ENCODE data around the gene FAM187B. TPM values are rescaled to one million over a fixed set of nuclear protein-coding genes. Genes with fewer than 3 reads are reported as not detected.

Gene FAM187B
- total RNA-seq, 1 experiment from 2014 or later = not detected

- CTCF ChIA-PET = no interaction called here
Measured at GRCh38 chr19:35219008-35219407, 9.5 kb downstream of the FAM187B start.

GRCh38 chr19:35217649-35217990 is 10.9 kb downstream of the FAM187B start:
- CTCF ChIA-PET = interaction anchor here (0.6 to 2.1 kb wide), 3 partner anchors 63 to 151 kb away, joined by 6 to 16 read pairs (median 9); partner anchors contain the start of gene FXYD5
- H3K4me3 Mint-ChIP-seq (ENCODE audit: low read depth, unreplicated experiment) = no peak overlapping the region
- intact Hi-C loops (cut with micrococcal nuclease; ENCODE audit: unreplicated experiment) = loop anchor here (5.0 to 10.0 kb wide), 2 partner anchors 55 to 153 kb away; no protein-coding TSS in a partner anchor

More at GRCh38 chr19:35219008-35219407, 9.5 kb downstream of the FAM187B start:
- Mint-ChIP-seq H3K4me3 (ENCODE audit: low read depth, unreplicated experiment) (no peak overlapping the region), H3K9me3 (ENCODE audit: low read depth, unreplicated experiment) (peaks cover 4% of the 10 kb centered on the region), H3K27me3 (ENCODE audit: unreplicated experiment) (no peaks in the 10 kb centered on the region), H3K27ac (ENCODE audit: unreplicated experiment) (no peak overlapping the region), H3K4me1 (ENCODE audit: low read depth, unreplicated experiment) (peaks cover 18% of the 10 kb centered on the region), H3K36me3 (ENCODE audit: insufficient read depth, unreplicated experiment) (peaks cover 3% of the 10 kb centered on the region)
- intact Hi-C loops (cut with micrococcal nuclease; ENCODE audit: unreplicated experiment) = loop anchor here (5.0 to 10.0 kb wide), 2 partner anchors 57 to 154 kb away; no protein-coding TSS in a partner anchor
- TF ChIP-seq CTCF (IDR thresholded peaks at IDR 0.05; ENCODE audit: unreplicated experiment) = no peak
- DNase-seq = no peak
- BruUV-seq (replicated peaks) = no TSS peak

GRCh38 chr19:35216833-35217648 is 11.5 kb downstream of the FAM187B start:
- CTCF ChIA-PET = interaction anchor here (0.5 to 2.1 kb wide), 5 partner anchors 17 to 260 kb away, joined by 3 to 16 read pairs (median 6); partner anchors contain the start of gene FXYD5
- DNase-seq = peak; percentile 66
- H3K4me1 Mint-ChIP-seq (ENCODE audit: low read depth, unreplicated experiment) = peaks cover 37% of the 10 kb centered on the region

More at GRCh38 chr19:35217649-35217990, 10.9 kb downstream of the FAM187B start:
- no peak overlapping the region for H3K27ac Mint-ChIP-seq (ENCODE audit: unreplicated experiment)
- H3K9me3 Mint-ChIP-seq (ENCODE audit: low read depth, unreplicated experiment) = peaks cover 4% of the 10 kb centered on the region
- H3K27me3 Mint-ChIP-seq (ENCODE audit: unreplicated experiment) = no peaks in the 10 kb centered on the region
- peaks cover 32% of the 10 kb centered on the region for H3K4me1 Mint-ChIP-seq (ENCODE audit: low read depth, unreplicated experiment)
- no peak for TF ChIP-seq CTCF (IDR thresholded peaks at IDR 0.05; ENCODE audit: unreplicated experiment)
- BruUV-seq (replicated peaks) = no TSS peak
- H3K36me3 Mint-ChIP-seq (ENCODE audit: insufficient read depth, unreplicated experiment) = peaks cover 8% of the 10 kb centered on the region
- DNase-seq = no peak

More at GRCh38 chr19:35216833-35217648, 11.5 kb downstream of the FAM187B start:
- peaks cover 8% of the 10 kb centered on the region for H3K36me3 Mint-ChIP-seq (ENCODE audit: insufficient read depth, unreplicated experiment)
- no peak overlapping the region for H3K27ac Mint-ChIP-seq (ENCODE audit: unreplicated experiment)
- no peak overlapping the region for H3K4me3 Mint-ChIP-seq (ENCODE audit: low read depth, unreplicated experiment)
- no TSS peak for BruUV-seq (replicated peaks)
- H3K9me3 Mint-ChIP-seq (ENCODE audit: low read depth, unreplicated experiment) = peaks cover 4% of the 10 kb centered on the region
- peak; percentile 19 for TF ChIP-seq CTCF (IDR thresholded peaks at IDR 0.05; ENCODE audit: unreplicated experiment)
- H3K27me3 Mint-ChIP-seq (ENCODE audit: unreplicated experiment) = no peaks in the 10 kb centered on the region
- intact Hi-C loops (cut with micrococcal nuclease; ENCODE audit: unreplicated experiment) = loop anchor here (5.0 to 10.0 kb wide), 2 partner anchors 55 to 152 kb away; no protein-coding TSS in a partner anchor
